ENCODE results near the gene HIPK2. TPM values are rescaled to one million over a fixed set of nuclear protein-coding genes. Genes with fewer than 3 reads are reported as not detected.

The HIPK2 gene
- total RNA-seq, 1 experiment from 2014 or later, result 30.7 TPM

GRCh38 chr7:139749545-139749944 lies 28.3 kb downstream of the HIPK2 start:
- BruUV-seq (replicated peaks), result no TSS peak
- TF ChIP-seq CTCF (conservative IDR thresholded peaks at IDR 0.05; ENCODE audit: low read depth, low read length), result no peak
- TF ChIP-seq EZH2 (IDR thresholded peaks at IDR 0.05; ENCODE audit: borderline replicate concordance, low read depth, low read length, poor library complexity, severe bottlenecking), result no peak
- no peak overlapping the region for H3K27ac ChIP-seq (ENCODE audit: low read depth, low read length, poor library complexity, severe bottlenecking)
- no peaks in the 10 kb centered on the region for H3K27me3 ChIP-seq (replicated peaks; ENCODE audit: insufficient read depth, low read depth, low read length, poor library complexity)
- H3K4me1 ChIP-seq (ENCODE audit: insufficient read depth, low read length, poor library complexity, severe bottlenecking), result peaks cover 14% of the 10 kb centered on the region
- ChIA-PET CTCF (no interaction called here), POLR2A (ENCODE audit: low non-redundant PET) (no interaction called here)
- no peaks in the 10 kb centered on the region for H3K36me3 ChIP-seq (ENCODE audit: insufficient read depth, low read length, poor library complexity, severe bottlenecking)
- intact Hi-C loops (cut with micrococcal nuclease; ENCODE audit: unreplicated experiment), result no loop called here
- no peak overlapping the region for H3K4me3 ChIP-seq (ENCODE audit: low read depth, low read length, poor library complexity, severe bottlenecking)
- DNase-seq (ENCODE audit: low spot score), result no peak
- no peaks in the 10 kb centered on the region for H3K9me3 ChIP-seq (ENCODE audit: low read depth, low read length, poor library complexity, severe bottlenecking)

- H3K36me3 ChIP-seq (ENCODE audit: insufficient read depth, low read length, poor library complexity, severe bottlenecking), result no peaks in the 10 kb centered on the region
- POLR2A ChIA-PET (ENCODE audit: low non-redundant PET), result no interaction called here
- no TSS peak for BruUV-seq (replicated peaks)
- DNase-seq (ENCODE audit: low spot score), result no peak
- no peak overlapping the region for H3K27ac ChIP-seq (ENCODE audit: low read depth, low read length, poor library complexity, severe bottlenecking)
- no peak overlapping the region for H3K4me3 ChIP-seq (ENCODE audit: low read depth, low read length, poor library complexity, severe bottlenecking)
- H3K4me1 ChIP-seq (ENCODE audit: insufficient read depth, low read length, poor library complexity, severe bottlenecking), result peaks cover 14% of the 10 kb centered on the region
- intact Hi-C loops (cut with micrococcal nuclease; ENCODE audit: unreplicated experiment), result no loop called here
- H3K27me3 ChIP-seq (replicated peaks; ENCODE audit: insufficient read depth, low read depth, low read length, poor library complexity), result no peaks in the 10 kb centered on the region
- no peaks in the 10 kb centered on the region for H3K9me3 ChIP-seq (ENCODE audit: low read depth, low read length, poor library complexity, severe bottlenecking)
- no peak for TF ChIP-seq EZH2 (IDR thresholded peaks at IDR 0.05; ENCODE audit: borderline replicate concordance, low read depth, low read length, poor library complexity, severe bottlenecking)
- TF ChIP-seq CTCF (conservative IDR thresholded peaks at IDR 0.05; ENCODE audit: low read depth, low read length), result no peak
- CTCF ChIA-PET, result no interaction called here
Observed at GRCh38 chr7:139748941-139749340, 28.9 kb downstream of the HIPK2 start.

GRCh38 chr7:139748373-139748765 lies 29.4 kb downstream of the HIPK2 start:
- no peak for DNase-seq (ENCODE audit: low spot score)
- ChIA-PET POLR2A (ENCODE audit: low non-redundant PET) (no interaction called here), CTCF (no interaction called here)
- H3K27ac ChIP-seq (ENCODE audit: low read depth, low read length, poor library complexity, severe bottlenecking), result no peak overlapping the region
- TF ChIP-seq CTCF (conservative IDR thresholded peaks at IDR 0.05; ENCODE audit: low read depth, low read length) (no peak), EZH2 (IDR thresholded peaks at IDR 0.05; ENCODE audit: borderline replicate concordance, low read depth, low read length, poor library complexity, severe bottlenecking) (no peak)
- peaks cover 14% of the 10 kb centered on the region for H3K4me1 ChIP-seq (ENCODE audit: insufficient read depth, low read length, poor library complexity, severe bottlenecking)
- H3K4me3 ChIP-seq (ENCODE audit: low read depth, low read length, poor library complexity, severe bottlenecking), result no peak overlapping the region
- intact Hi-C loops (cut with micrococcal nuclease; ENCODE audit: unreplicated experiment), result no loop called here
- no TSS peak for BruUV-seq (replicated peaks)
- H3K27me3 ChIP-seq (replicated peaks; ENCODE audit: insufficient read depth, low read depth, low read length, poor library complexity), result no peaks in the 10 kb centered on the region
- no peaks in the 10 kb centered on the region for H3K36me3 ChIP-seq (ENCODE audit: insufficient read depth, low read length, poor library complexity, severe bottlenecking)
- H3K9me3 ChIP-seq (ENCODE audit: low read depth, low read length, poor library complexity, severe bottlenecking), result no peaks in the 10 kb centered on the region
